ENCODE results near the gene PLB1. TPM values are rescaled to one million over a fixed set of nuclear protein-coding genes. Genes with fewer than 3 reads are reported as not detected.
"Not testable (repeated sequence)": the region's sequence is repeated elsewhere in the genome, so short reads cannot be mapped to it uniquely, and the experiment has no call there.

PLB1 gene
- total RNA-seq, 1 donor from 2014 or later, result 1.0 TPM

DNA sequence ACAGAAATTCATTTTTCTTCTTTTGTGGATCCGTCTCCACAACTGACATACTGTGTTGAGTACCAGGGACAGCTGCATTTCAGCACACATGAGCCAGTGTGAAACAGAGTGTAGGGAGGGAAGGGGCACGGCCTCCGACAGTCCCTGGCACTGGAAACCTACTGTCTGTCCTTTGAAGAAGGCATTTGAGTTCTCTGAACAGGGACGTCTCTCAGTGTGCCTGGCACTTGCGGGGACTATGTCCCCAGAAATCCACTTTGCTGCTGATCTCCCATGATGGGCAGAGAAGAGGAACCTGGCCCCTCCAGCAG lies 48.1 kb downstream of the PLB1 start:
- Histone ChIP-seq H3K9me3 (ENCODE audit: control insufficient read depth in 3 of 3, low read length in 3 of 3) (no peaks in the 10 kb centered on the region), H3K4me1 (ENCODE audit: control insufficient read depth in 3 of 3, insufficient read depth in 3 of 3, low read length in 3 of 3) (peaks cover 15 to 22% (median 15%) of the 10 kb centered on the region in 3 donors), H3K36me3 (ENCODE audit: control insufficient read depth in 3 of 3, insufficient read depth in 3 of 3, low read length in 3 of 3) (no peaks in the 10 kb centered on the region), H3K27ac (ENCODE audit: low read depth, low read length) (no peak overlapping the region), H3K27me3 (ENCODE audit: control insufficient read depth in 3 of 3, insufficient read depth in 3 of 3, low read length in 3 of 3) (peaks cover 0 to 5% (median 2%) of the 10 kb centered on the region in 3 donors), H3K9ac (ENCODE audit: low read depth in 1 of 3, low read length in 3 of 3) (peak overlapping the region in 1 of 3 donors; percentile 25), H3K4me3 (ENCODE audit: low read length in 3 of 3) (no peak overlapping the region)

DNA sequence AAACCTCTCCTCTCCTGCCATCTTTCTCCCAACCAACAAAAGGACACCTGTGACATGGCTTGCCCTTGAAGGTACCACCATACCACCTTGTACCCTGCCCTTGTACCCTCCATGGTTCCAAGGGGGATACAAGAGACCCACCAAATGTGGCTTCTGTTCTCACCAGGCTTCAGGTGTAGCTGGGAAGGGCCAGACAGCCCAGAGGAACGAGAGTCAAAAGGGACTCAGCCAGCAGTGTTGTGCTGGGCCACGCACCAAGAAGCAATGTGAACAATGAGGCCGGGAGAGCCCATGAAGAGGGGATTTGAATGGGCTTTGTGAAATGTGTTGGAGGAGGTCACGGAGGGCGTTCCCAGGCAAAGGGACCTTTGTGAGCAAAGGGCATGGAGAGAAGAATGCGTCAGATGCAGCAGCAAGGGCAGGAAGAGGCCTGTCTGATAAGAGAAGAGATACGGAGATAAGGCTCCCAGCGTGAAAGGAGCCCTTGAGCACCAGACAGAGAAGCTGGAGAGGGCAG lies 48.6 kb downstream of the PLB1 start:
- Histone ChIP-seq H3K36me3 (ENCODE audit: control insufficient read depth in 3 of 3, insufficient read depth in 3 of 3, low read length in 3 of 3) (no peaks in the 10 kb centered on the region), H3K9ac (ENCODE audit: low read depth in 1 of 3, low read length in 3 of 3) (no peak overlapping the region), H3K9me3 (ENCODE audit: control insufficient read depth in 3 of 3, low read length in 3 of 3) (no peaks in the 10 kb centered on the region), H3K27ac (ENCODE audit: low read depth, low read length) (no peak overlapping the region), H3K4me1 (ENCODE audit: control insufficient read depth in 3 of 3, insufficient read depth in 3 of 3, low read length in 3 of 3) (peaks cover 15 to 22% (median 15%) of the 10 kb centered on the region in 3 donors), H3K27me3 (ENCODE audit: control insufficient read depth in 3 of 3, insufficient read depth in 3 of 3, low read length in 3 of 3) (peaks cover 0 to 5% (median 2%) of the 10 kb centered on the region in 3 donors), H3K4me3 (ENCODE audit: low read length in 3 of 3) (no peak overlapping the region)

DNA sequence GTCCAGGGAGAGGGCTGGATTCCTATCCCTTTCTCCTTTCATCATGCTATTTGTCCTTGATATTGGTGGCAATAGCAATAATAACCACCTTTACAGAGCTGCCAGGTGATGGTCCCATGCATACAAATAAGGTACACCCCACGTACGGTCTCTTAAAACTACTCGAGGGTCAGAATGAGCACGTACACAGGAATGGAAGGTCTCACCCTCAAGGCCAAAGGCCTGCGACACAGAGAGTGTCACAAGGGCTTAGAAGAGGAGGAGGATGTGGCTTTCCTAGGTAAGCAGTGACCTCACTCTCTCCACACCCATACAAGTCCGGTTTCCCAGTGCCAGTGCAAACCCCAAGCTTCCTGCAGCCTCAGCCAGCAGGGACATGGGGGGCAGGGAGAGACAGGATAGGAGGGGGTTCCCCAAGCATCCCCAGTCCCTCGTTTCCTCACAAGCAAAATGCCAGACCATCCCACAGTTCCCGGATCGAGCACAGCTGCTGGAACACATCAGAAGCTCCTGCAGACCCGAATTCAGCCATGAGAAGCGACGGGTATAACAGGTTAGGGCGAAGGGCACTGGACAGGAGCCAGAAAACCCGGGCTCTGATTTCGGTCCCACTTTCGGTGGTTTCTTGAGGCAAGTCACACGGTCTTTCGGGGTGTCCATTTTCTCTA lies 49.2 kb downstream of the PLB1 start:
- Histone ChIP-seq H3K9ac (ENCODE audit: low read depth in 1 of 3, low read length in 3 of 3) (no peak overlapping the region), H3K36me3 (ENCODE audit: control insufficient read depth in 3 of 3, insufficient read depth in 3 of 3, low read length in 3 of 3) (no peaks in the 10 kb centered on the region), H3K4me1 (ENCODE audit: control insufficient read depth in 3 of 3, insufficient read depth in 3 of 3, low read length in 3 of 3) (peaks cover 15 to 22% (median 15%) of the 10 kb centered on the region in 3 donors), H3K27ac (ENCODE audit: low read depth, low read length) (no peak overlapping the region), H3K4me3 (ENCODE audit: low read length in 3 of 3) (no peak overlapping the region), H3K9me3 (ENCODE audit: control insufficient read depth in 3 of 3, low read length in 3 of 3) (no peaks in the 10 kb centered on the region), H3K27me3 (ENCODE audit: control insufficient read depth in 3 of 3, insufficient read depth in 3 of 3, low read length in 3 of 3) (peaks cover 0 to 4% (median 0%) of the 10 kb centered on the region in 3 donors)

DNA sequence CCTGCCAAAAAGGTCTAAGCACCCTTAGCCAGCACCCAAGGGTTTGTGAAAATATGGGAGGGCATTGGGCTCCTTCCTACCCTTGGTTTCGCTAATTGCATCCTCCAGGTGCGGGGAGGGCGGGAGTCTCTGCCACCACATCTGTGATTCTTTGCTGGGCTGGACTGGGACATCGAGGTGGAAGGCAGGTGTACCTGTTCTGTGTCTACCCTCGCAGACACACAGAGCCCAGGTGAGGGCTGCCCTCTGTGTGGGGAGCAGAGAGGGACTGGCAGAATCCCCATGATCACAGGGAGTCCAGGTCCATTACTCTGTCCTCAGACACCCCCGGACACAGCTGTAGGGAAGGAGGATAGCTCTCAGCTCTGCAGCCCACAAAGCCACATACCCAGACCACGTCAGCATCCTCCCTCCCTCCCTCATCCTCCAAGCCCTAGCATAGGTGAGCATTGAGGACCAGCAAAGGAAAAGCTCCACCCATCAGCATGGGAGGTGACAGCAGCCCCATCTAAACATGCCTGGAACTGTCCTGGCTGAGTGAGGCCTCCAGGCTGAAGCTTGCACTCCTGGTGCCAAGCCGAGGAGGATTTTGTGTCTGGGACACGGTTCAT lies 49.8 kb downstream of the PLB1 start:
- Histone ChIP-seq H3K4me3 (ENCODE audit: low read length in 3 of 3) (no peak overlapping the region), H3K27ac (ENCODE audit: low read depth, low read length) (no peak overlapping the region), H3K9ac (ENCODE audit: low read depth in 1 of 3, low read length in 3 of 3) (no peak overlapping the region), H3K9me3 (ENCODE audit: control insufficient read depth in 3 of 3, low read length in 3 of 3) (no peaks in the 10 kb centered on the region), H3K36me3 (ENCODE audit: control insufficient read depth in 3 of 3, insufficient read depth in 3 of 3, low read length in 3 of 3) (no peaks in the 10 kb centered on the region), H3K4me1 (ENCODE audit: control insufficient read depth in 3 of 3, insufficient read depth in 3 of 3, low read length in 3 of 3) (peaks cover 15 to 22% (median 15%) of the 10 kb centered on the region in 3 donors), H3K27me3 (ENCODE audit: control insufficient read depth in 3 of 3, insufficient read depth in 3 of 3, low read length in 3 of 3) (peaks cover 0 to 2% (median 0%) of the 10 kb centered on the region in 3 donors)

DNA sequence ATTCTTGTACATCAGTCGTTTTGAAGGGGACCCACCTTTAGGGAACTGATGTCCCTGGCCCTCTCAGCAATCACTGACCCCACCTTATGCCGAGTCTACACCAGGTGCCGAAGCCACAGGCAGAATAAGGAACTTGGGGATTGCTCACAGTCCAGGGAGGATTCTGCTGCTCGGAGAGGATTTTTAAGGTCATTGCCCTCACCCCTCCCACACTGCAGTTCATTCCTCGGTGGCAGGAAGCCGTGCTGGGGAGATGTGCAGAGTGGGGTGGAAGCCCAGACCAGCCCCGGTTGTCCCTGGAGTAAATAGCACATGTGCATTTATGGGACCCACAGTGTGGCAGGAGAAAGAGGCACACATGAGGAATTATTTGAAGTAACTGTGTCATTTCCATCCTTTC lies 50.4 kb downstream of the PLB1 start:
- Histone ChIP-seq H3K27me3 (ENCODE audit: control insufficient read depth in 3 of 3, insufficient read depth in 3 of 3, low read length in 3 of 3) (peaks cover 0 to 2% (median 0%) of the 10 kb centered on the region in 3 donors), H3K9me3 (ENCODE audit: control insufficient read depth in 3 of 3, low read length in 3 of 3) (no peaks in the 10 kb centered on the region), H3K4me1 (ENCODE audit: control insufficient read depth in 3 of 3, insufficient read depth in 3 of 3, low read length in 3 of 3) (peaks cover 15 to 22% (median 15%) of the 10 kb centered on the region in 3 donors), H3K27ac (ENCODE audit: low read depth, low read length) (no peak overlapping the region), H3K9ac (ENCODE audit: low read depth in 1 of 3, low read length in 3 of 3) (no peak overlapping the region), H3K4me3 (ENCODE audit: low read length in 3 of 3) (no peak overlapping the region), H3K36me3 (ENCODE audit: control insufficient read depth in 3 of 3, insufficient read depth in 3 of 3, low read length in 3 of 3) (no peaks in the 10 kb centered on the region)

DNA sequence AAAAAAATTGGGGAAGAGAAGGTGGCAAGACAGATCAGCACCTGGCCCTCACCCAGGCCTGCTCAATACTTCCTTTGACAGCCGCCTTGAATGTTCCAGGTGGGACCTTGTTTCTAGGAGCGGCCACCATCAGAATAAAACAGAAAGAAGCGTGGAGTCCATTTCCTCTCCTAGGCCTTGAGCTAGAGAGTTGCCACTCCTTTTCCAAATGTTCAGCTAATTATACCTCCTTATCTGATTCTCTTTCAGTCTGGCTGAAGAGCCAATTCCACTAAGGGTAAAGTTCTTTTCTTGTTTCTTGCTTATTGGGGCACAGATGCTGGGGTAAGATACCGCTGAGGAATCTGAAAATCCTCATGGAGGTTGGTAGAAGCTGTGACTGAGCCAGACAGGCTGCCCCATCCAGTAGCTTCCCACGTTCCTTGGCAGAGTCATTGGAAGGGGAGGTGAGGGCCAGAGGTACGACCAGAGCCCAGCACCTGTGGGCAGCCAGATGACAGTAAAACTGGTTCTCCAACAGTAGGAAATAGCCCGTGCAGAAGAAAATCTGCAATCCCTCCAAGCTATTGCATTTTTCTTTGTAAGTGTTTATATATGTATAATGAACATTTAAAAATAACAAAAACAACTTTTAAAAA lies 51.5 kb downstream of the PLB1 start:
- no peak overlapping the region for H3K27ac ChIP-seq (ENCODE audit: low read depth, low read length)
- no peak overlapping the region for H3K4me3 ChIP-seq (ENCODE audit: low read length in 3 of 3)
- no peak overlapping the region for H3K9ac ChIP-seq (ENCODE audit: low read depth in 1 of 3, low read length in 3 of 3)

DNA sequence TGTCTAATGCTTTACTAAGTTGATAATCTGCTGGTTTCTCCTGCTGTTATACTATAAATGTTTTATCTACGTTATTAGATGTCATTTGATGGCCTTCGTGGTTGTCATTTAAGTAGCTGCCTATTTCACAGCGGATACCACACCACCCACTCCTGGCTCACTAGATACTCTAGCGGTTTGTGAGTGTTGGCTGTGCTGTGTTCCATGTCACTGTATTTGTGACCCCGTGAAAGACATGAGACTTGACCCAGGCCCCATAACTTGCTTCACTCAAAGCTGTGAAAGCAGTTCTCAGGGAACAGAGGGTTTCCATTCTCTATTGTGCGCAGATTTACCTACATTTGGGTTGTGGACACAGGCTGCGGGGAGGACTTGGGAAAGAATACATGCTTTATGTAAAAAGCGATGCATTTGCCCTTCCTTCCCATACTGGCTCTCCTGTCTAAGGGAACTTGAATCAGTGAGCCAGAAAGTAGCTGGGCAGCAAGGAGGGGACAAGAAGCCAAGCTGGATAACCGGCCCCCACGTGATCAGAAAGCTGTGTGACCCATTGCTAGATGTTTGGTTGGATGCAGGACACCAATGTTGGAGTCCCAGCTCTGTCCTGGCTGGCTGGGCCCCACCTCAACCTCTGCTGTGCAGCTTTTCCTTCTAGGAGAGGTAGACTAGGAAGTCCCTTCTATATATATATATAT lies 52.2 kb downstream of the PLB1 start:
- H3K4me3 ChIP-seq (ENCODE audit: low read length in 3 of 3), result no peak overlapping the region
- no peaks in the 10 kb centered on the region for H3K27me3 ChIP-seq (ENCODE audit: control insufficient read depth in 3 of 3, insufficient read depth in 3 of 3, low read length in 3 of 3)
- no peaks in the 10 kb centered on the region for H3K9me3 ChIP-seq (ENCODE audit: control insufficient read depth in 3 of 3, low read length in 3 of 3)
- H3K9ac ChIP-seq (ENCODE audit: low read depth in 1 of 3, low read length in 3 of 3), result no peak overlapping the region
- H3K27ac ChIP-seq (ENCODE audit: low read depth, low read length), result no peak overlapping the region
- H3K36me3 ChIP-seq (ENCODE audit: control insufficient read depth in 3 of 3, insufficient read depth in 3 of 3, low read length in 3 of 3), result no peaks in the 10 kb centered on the region
- peaks cover 15 to 22% (median 15%) of the 10 kb centered on the region in 3 donors for H3K4me1 ChIP-seq (ENCODE audit: control insufficient read depth in 3 of 3, insufficient read depth in 3 of 3, low read length in 3 of 3)

More for the DNA sequence above, 51.5 kb downstream of the PLB1 start:
- Histone ChIP-seq H3K9me3 (ENCODE audit: control insufficient read depth in 3 of 3, low read length in 3 of 3) (no peaks in the 10 kb centered on the region), H3K36me3 (ENCODE audit: control insufficient read depth in 3 of 3, insufficient read depth in 3 of 3, low read length in 3 of 3) (no peaks in the 10 kb centered on the region), H3K27me3 (ENCODE audit: control insufficient read depth in 3 of 3, insufficient read depth in 3 of 3, low read length in 3 of 3) (no peaks in the 10 kb centered on the region), H3K4me1 (ENCODE audit: control insufficient read depth in 3 of 3, insufficient read depth in 3 of 3, low read length in 3 of 3) (peaks cover 15 to 22% (median 15%) of the 10 kb centered on the region in 3 donors)

DNA sequence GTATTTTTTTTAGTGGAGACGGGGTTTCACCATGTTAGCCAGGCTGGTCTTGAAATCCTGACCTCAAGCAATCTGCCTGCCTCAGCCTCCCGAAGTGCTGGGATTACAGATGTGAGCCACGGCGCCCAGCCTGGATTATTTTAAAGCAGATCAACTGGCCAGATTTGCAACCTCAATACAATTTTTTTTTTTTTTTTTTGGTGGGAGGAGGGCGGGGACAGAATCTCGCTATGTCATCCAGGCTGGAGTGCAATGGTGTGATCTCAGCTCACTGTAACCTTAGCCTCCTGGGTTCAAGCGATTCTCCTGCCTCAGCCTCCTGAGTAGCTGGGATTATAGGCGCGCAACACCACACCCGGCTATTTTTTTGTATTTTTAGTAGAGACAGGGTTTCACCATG lies 54.5 kb downstream of the PLB1 start:
- H3K9me3 ChIP-seq (ENCODE audit: control insufficient read depth in 3 of 3, low read length in 3 of 3); H3K36me3 ChIP-seq (ENCODE audit: control insufficient read depth in 3 of 3, insufficient read depth in 3 of 3, low read length in 3 of 3); H3K9ac ChIP-seq (ENCODE audit: low read depth in 1 of 3, low read length in 3 of 3); H3K27me3 ChIP-seq (ENCODE audit: control insufficient read depth in 3 of 3, insufficient read depth in 3 of 3, low read length in 3 of 3); H3K4me3 ChIP-seq (ENCODE audit: low read length in 3 of 3); H3K4me1 ChIP-seq (ENCODE audit: control insufficient read depth in 3 of 3, insufficient read depth in 3 of 3, low read length in 3 of 3); H3K27ac ChIP-seq (ENCODE audit: low read depth, low read length): not testable (repeated sequence)

DNA sequence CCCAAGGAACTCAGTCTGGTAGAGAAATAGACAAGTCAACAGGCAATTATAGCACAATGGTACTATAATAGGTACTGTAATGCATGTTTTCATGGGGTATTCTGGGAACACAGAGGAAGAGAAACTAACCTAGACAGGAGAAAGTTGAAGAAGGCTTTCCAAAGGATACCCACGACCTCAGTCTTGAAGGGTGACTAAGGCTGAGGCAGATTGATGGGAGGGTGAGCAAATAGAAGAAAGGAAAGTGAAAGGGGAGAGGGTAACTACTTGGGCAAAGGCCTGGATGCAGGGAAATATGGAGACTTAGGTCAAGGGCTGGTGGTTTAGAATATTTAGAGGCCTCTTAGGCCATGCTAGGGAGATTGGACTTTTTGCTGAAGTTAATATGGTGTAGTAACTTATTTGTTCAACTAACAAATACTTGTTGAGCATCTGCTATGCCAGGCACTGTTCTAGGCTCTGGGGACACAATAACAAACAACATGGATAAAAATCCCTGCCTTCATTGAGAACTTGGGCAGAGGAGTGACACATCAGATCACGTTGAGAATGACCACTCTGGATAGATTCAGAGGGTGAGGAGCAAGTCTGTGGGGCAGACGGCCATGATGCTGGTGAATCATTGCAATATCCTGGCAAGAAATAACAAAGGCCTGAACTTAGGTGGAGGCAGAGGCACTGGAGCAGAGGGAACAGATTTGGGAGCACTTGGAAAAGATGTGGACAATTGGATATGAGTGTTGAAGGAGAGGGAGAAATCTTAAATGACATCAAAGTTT lies 56.4 kb downstream of the PLB1 start:
- H3K27me3 ChIP-seq (ENCODE audit: control insufficient read depth in 3 of 3, insufficient read depth in 3 of 3, low read length in 3 of 3), result no peaks in the 10 kb centered on the region
- no peak overlapping the region for H3K4me3 ChIP-seq (ENCODE audit: low read length in 3 of 3)
- H3K36me3 ChIP-seq (ENCODE audit: control insufficient read depth in 3 of 3, insufficient read depth in 3 of 3, low read length in 3 of 3), result no peaks in the 10 kb centered on the region
- H3K27ac ChIP-seq (ENCODE audit: low read depth, low read length), result no peak overlapping the region
- no peaks in the 10 kb centered on the region for H3K9me3 ChIP-seq (ENCODE audit: control insufficient read depth in 3 of 3, low read length in 3 of 3)
- H3K9ac ChIP-seq (ENCODE audit: low read depth in 1 of 3, low read length in 3 of 3), result no peak overlapping the region
- H3K4me1 ChIP-seq (ENCODE audit: control insufficient read depth in 3 of 3, insufficient read depth in 3 of 3, low read length in 3 of 3), result peaks cover 0 to 1% (median 0%) of the 10 kb centered on the region in 3 donors
